Type B pancreatic cell (in vitro differentiated cells): ENCODE measurements around the gene BNIP5. TPM values are rescaled to one million over a fixed set of nuclear protein-coding genes. Genes with fewer than 3 reads are reported as not detected.

Experiments
- DNase-seq: peaks from one replicate; pipeline ENCODE4 v3.0.0; 2021; ENCODE audit warnings: mixed read lengths; ENCODE audit not compliant: unreplicated experiment; ENCODE audit errors: extremely low spot score
- H3K27ac Mint-ChIP-seq: 2 replicates; pipeline ENCODE4 v1.8.0; 2021; ENCODE audit warnings: mild to moderate bottlenecking, mixed read lengths
- H3K27me3 Mint-ChIP-seq: 2 replicates; pipeline ENCODE4 v1.8.0; 2021; ENCODE audit warnings: mixed read lengths
- H3K36me3 Mint-ChIP-seq: 2 replicates; pipeline ENCODE4 v1.8.0; 2021; ENCODE audit warnings: mixed read lengths
- H3K4me1 Mint-ChIP-seq: one replicate; pipeline ENCODE4 v1.8.0; 2021; ENCODE audit warnings: mixed read lengths; ENCODE audit not compliant: unreplicated experiment
- H3K4me3 Mint-ChIP-seq: 2 replicates; pipeline ENCODE4 v1.8.0; 2021; ENCODE audit warnings: mild to moderate bottlenecking, mixed read lengths
- H3K9me3 Mint-ChIP-seq: 2 replicates; pipeline ENCODE4 v1.8.0; 2021; ENCODE audit warnings: mixed read lengths
- CTCF ChIP-seq: fragments of 200-600 bp; sonication (generic); conservative IDR thresholded peaks from 2 replicates; pipeline ENCODE4 v1.5.0; 2021; ENCODE audit warnings: antibody characterized with exemption, mild to moderate bottlenecking
- total RNA-seq: library from RNA; stranded (reverse); gene quantifications from 2 replicates; pipeline ENCODE4 v1.2.1, GENCODE V29; 2021; ENCODE audit warnings: low replicate concordance

Gene BNIP5
- total RNA-seq, 1 donor from 2014 or later, result 1.4 TPM

DNA sequence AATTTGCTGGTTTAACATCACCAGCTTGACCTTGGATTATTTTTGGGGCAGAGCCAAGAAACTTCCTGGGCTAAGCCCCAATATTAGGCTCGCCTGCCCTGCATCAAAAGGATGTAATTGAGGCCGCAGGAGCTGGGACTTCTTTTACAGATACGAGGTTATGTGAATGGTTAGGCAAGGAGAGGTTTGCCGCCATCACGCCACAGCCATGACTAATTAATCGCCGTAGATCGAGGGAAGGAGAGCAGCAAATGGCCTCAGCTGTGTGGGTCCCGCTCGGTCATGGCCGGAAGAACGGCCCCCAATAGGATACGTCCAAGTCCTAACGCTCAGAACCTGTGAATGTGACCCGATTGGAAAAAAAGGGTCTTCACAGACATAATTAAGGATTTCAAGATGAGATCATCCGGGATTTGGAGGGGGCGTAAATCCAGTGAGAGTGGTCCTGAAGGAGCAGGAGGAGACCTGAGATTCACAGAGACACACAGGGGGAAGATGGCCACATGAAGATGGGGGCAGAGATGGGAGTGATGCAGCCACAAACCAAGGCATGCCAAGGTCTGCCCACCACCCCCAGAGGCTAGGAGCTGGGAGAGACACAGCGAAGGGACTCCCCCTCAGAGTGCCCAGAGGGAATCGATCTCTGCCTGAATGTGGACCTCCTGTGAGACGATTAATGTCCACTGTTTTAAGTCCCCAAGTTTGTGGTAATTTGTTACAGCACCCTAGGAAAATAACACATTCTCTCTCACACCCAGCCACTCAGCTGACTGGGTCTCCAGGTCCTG lies 10.0 kb upstream of the BNIP5 start:
- no peaks in the 10 kb centered on the region for H3K36me3 Mint-ChIP-seq
- H3K4me3 Mint-ChIP-seq, result no peak overlapping the region
- H3K27me3 Mint-ChIP-seq, result peaks cover 2% of the 10 kb centered on the region
- no peak overlapping the region for H3K27ac Mint-ChIP-seq
- DNase-seq, result no peak
- H3K4me1 Mint-ChIP-seq, result peaks cover 22% of the 10 kb centered on the region
- TF ChIP-seq CTCF, result no peak
- H3K9me3 Mint-ChIP-seq, result no peaks in the 10 kb centered on the region

DNA sequence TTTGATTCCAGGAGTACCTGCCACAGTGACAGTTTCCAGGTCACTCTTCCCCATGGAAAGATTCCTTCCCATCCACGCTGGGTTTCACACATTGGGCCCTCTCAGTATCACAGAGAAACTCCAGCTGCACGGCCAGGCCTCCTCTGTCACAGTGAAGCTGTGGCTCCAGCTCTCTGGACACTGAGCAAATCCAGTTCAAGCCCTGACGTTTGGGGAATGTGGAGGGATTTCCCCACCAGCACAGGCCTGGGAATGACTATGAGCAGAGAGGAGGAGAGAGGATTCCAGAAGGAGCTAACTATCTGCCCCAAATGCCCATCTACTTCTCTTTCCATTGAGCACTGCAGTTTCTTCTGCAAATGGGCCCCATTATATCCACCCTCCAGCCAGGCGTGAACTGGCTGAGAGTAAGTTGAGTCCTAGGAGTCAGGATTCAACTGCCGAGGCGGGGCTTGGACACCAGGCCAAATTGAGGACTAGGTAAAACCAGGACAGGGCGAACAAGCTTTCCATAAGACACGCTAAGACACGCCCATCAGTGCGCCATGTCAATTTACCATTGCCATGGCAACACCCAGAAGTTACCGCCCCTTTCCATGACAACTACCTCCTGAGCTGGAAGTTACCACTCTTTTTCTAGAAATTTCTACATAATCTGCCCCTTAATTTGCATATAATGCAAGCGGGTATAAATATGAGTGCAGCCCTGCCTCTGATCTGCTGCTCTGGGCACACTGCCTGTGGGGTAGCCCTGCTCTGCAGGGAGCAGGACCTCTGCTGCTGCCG lies 9.2 kb upstream of the BNIP5 start:
- Mint-ChIP-seq H3K27me3 (peaks cover 4% of the 10 kb centered on the region), H3K27ac (no peak overlapping the region), H3K9me3 (no peaks in the 10 kb centered on the region), H3K4me1 (peaks cover 22% of the 10 kb centered on the region), H3K36me3 (no peaks in the 10 kb centered on the region), H3K4me3 (no peak overlapping the region)
- no peak for TF ChIP-seq CTCF
- DNase-seq, result no peak

DNA sequence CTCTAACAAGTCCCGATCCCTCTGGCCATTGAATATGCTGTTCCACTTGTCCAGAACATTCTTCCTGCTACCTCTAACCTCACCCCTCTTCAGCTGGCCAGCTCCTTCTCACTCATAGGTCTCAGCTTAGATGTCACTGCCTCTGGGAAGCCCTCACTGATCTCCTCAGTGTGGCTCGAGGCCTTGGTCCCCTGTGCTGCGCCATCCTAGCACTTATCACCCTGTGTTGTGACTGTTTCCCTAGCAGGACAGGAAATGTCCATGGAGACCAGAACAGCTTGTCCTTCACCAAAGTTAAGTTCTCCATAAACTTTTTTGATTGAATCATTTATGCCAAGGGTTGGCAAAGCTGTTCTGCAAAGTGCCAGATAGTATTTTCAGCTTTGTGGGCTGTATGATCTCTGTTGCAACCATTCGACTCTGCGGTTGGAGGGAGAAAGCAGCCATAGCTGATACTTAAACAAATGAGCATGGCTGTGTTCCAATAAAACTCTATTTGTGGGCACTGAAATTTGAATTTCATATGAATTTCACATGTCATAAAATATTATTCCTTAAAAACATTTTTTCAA lies 6.5 kb upstream of the BNIP5 start:
- Mint-ChIP-seq H3K27ac (no peak overlapping the region), H3K4me1 (peaks cover 23% of the 10 kb centered on the region), H3K9me3 (no peaks in the 10 kb centered on the region), H3K4me3 (no peak overlapping the region), H3K27me3 (peaks cover 21% of the 10 kb centered on the region), H3K36me3 (no peaks in the 10 kb centered on the region)
- no peak for DNase-seq
- TF ChIP-seq CTCF, result no peak

DNA sequence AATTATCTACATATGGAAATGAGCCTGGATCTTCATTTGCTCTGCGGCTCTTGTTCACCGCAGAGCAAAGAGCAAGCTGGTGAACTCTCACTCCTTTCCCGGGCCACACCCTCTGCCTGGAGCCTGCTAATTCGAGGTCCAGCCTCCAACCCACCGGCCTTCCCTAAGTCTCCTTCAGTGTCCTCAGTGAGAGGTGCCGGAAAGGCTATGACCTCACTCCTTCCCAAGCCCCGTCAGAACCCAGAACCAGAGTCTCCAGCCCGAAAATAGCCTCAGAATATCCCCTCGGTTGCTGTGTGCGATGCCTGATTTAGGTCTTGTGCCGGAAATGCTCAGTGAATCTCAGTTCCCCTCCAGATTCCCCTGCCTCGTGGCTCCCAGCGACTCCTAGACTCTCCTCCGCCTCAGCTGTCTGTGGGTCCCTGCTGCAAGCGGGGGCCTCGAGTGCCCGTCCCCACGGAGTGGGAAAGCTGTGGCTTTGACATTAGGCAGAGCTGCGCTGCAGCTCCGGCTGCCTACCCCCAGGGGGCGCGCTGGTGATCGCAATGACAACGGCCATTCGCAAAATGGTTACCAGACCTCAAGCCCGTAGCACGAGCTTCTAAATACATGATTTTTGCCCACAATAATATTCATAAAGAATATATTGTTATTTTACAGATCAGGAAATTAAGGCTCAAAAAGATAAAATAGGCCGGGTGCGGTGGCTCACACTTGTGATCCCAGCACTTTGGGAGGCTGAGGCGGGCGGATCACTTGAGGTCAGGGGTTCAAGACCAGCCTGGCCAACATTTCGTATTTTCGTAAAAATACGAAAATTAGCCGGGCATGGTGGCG lies 4.1 kb upstream of the BNIP5 start:
- TF ChIP-seq CTCF, result peak; percentile 98
- Mint-ChIP-seq H3K27me3 (peaks cover 24% of the 10 kb centered on the region), H3K4me1 (peaks cover 13% of the 10 kb centered on the region), H3K36me3 (no peaks in the 10 kb centered on the region), H3K9me3 (no peaks in the 10 kb centered on the region), H3K27ac (peak overlapping the region; percentile 90), H3K4me3 (peak overlapping the region; percentile 84)
- peak; percentile 82 for DNase-seq

- Mint-ChIP-seq H3K36me3 (no peaks in the 10 kb centered on the region), H3K4me3 (no peak overlapping the region), H3K27ac (peak overlapping the region; percentile 90), H3K27me3 (peaks cover 30% of the 10 kb centered on the region), H3K4me1 (peaks cover 16% of the 10 kb centered on the region), H3K9me3 (no peaks in the 10 kb centered on the region)
- DNase-seq, result no peak
- TF ChIP-seq CTCF, result no peak
Observed at GRCh38 chr6:36340306-36340617, 3.6 kb upstream of the BNIP5 start.
